Measurements from ENCODE around the gene ACP5. TPM values are rescaled to one million over a fixed set of nuclear protein-coding genes. Genes with fewer than 3 reads are reported as not detected.

The ACP5 gene
- total and polyA plus RNA-seq, 11 donors = 0.56 to 54.1 (median 2.8) TPM

GRCh38 chr19:11587975-11588631 is 10.7 kb upstream of the ACP5 start:
- TF ChIP-seq POLR2A (IDR thresholded peaks at IDR 0.05) = no peak
- peak in 2 of 12 donors; percentile 1 to 14 for TF ChIP-seq CTCF (IDR thresholded peaks at IDR 0.05)
- ATAC-seq (peak; percentile 19 to 42 (median 36)), DNase-seq (no peak)
- Histone ChIP-seq H3K27ac (no peak overlapping the region), H3K4me3 (no peak overlapping the region), H3K9me3 (no peaks in the 10 kb centered on the region), H3K27me3 (no peaks in the 10 kb centered on the region), H3K36me3 (no peaks in the 10 kb centered on the region), H3K4me1 (peaks cover 0 to 17% (median 0%) of the 10 kb centered on the region in 12 donors)
- intact Hi-C loops (cut with DNase I) = loop anchor here in 7 of 10 donors (1.0 to 10.0 kb wide), 9 partner anchors 29 to 551 kb away; partner anchors contain the start of genes CNN1 (in 1 of the 7), ELOF1 (in 1 of the 7), EPOR (in 1 of the 7) and TSPAN16 (in 1 of the 7)
- 64 to 70% (median 66%) methylated on average over 13 of the region's 13 CpGs for WGBS, 4 donors

GRCh38 chr19:11587302-11587974 is 10.0 kb upstream of the ACP5 start:
- H3K27ac ChIP-seq = no peak overlapping the region
- no peaks in the 10 kb centered on the region for H3K9me3 ChIP-seq
- H3K4me3 ChIP-seq = no peak overlapping the region
- peak; percentile 49 to 88 (median 88) for ATAC-seq
- peaks cover 0 to 23% (median 0%) of the 10 kb centered on the region in 12 donors for H3K4me1 ChIP-seq
- peak; percentile 65 to 83 (median 73) for DNase-seq
- intact Hi-C loops (cut with DNase I) = loop anchor here in 7 of 10 donors (1.0 to 10.0 kb wide), 9 partner anchors 28 to 550 kb away; partner anchors contain the start of genes CNN1 (in 1 of the 7), ELOF1 (in 1 of the 7), EPOR (in 1 of the 7) and TSPAN16 (in 1 of the 7)
- TF ChIP-seq POLR2A (IDR thresholded peaks at IDR 0.05) (no peak), CTCF (IDR thresholded peaks at IDR 0.05) (peak; percentile 73 to 94 (median 82))
- H3K27me3 ChIP-seq = no peaks in the 10 kb centered on the region
- WGBS, 4 donors = 2 to 5% (median 3%) methylated on average over 7 of the region's 7 CpGs
- no peaks in the 10 kb centered on the region for H3K36me3 ChIP-seq

GRCh38 chr19:11586331-11586730 is 8.9 kb upstream of the ACP5 start:
- no peak for TF ChIP-seq CTCF (IDR thresholded peaks at IDR 0.05)
- no peak for TF ChIP-seq POLR2A (IDR thresholded peaks at IDR 0.05)
- WGBS, 4 donors = 70 to 79% (median 74%) methylated on average over 4 to 6 of the region's 6 CpGs
- ATAC-seq (no peak), DNase-seq (no peak)
- no peaks in the 10 kb centered on the region for H3K9me3 ChIP-seq
- H3K27ac ChIP-seq = no peak overlapping the region
- no peak overlapping the region for H3K4me3 ChIP-seq
- intact Hi-C loops (cut with DNase I) = loop anchor here in 6 of 10 donors (2.0 to 10.0 kb wide), 8 partner anchors 52 to 549 kb away; partner anchors contain the start of genes CNN1 (in 1 of the 6), EPOR (in 1 of the 6) and TSPAN16 (in 1 of the 6)
- peaks cover 0 to 34% (median 1%) of the 10 kb centered on the region in 12 donors for H3K4me1 ChIP-seq
- peaks cover 0 to 4% (median 0%) of the 10 kb centered on the region in 9 donors for H3K27me3 ChIP-seq
- H3K36me3 ChIP-seq = no peaks in the 10 kb centered on the region

GRCh38 chr19:11581740-11582139 is 4.3 kb upstream of the ACP5 start:
- ATAC-seq (peak in 1 of 4 donors; percentile 28), DNase-seq (no peak)
- Histone ChIP-seq H3K4me3 (peak overlapping the region in 2 of 12 donors; percentile 2 to 23), H3K9me3 (no peaks in the 10 kb centered on the region), H3K27ac (peak overlapping the region in 3 of 12 donors; percentile 5 to 87 (median 42)), H3K4me1 (peaks cover 0 to 67% (median 8%) of the 10 kb centered on the region in 12 donors), H3K36me3 (no peaks in the 10 kb centered on the region), H3K27me3 (peaks cover 0 to 22% (median 7%) of the 10 kb centered on the region in 9 donors)
- intact Hi-C loops (cut with DNase I) = loop anchor here in 3 of 10 donors (10.0 kb wide), 3 partner anchors 47 to 287 kb away; partner anchors contain the start of genes CNN1 (in 1 of the 3) and TSPAN16 (in 1 of the 3)
- TF ChIP-seq CTCF (IDR thresholded peaks at IDR 0.05) (no peak), POLR2A (IDR thresholded peaks at IDR 0.05) (no peak)
- WGBS, 4 donors = 41 to 58% (median 47%) methylated on average over 3 of the region's 3 CpGs
